Measurements from ENCODE around the gene FLRT3. TPM values are rescaled to one million over a fixed set of nuclear protein-coding genes. Genes with fewer than 3 reads are reported as not detected.

FLRT3 gene
- total RNA-seq, 1 experiment from 2014 or later, result 1.5 TPM

DNA sequence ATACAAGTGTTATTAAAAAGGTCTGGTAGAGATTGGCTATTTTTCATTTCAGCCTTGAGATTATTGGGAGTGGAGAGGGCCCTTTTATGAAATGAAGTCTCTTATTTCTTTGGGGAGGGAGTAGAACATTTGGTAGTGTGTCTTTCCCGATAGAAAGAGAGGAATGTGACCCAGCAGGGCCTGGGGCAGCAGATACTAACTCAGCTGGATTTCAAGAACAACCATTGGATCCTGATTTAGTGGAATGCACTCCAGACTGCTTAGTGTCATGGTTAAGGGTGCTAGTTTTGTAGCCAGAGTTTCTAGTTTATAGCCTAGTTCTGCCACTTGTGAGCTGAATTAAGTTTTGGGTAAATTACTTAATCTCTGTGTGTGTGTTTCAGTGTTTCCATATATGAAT lies 18.4 kb upstream of the FLRT3 start:
- no peaks in the 10 kb centered on the region for H3K27me3 ChIP-seq (ENCODE audit: insufficient read depth, low read length)

More for the DNA sequence above, 18.4 kb upstream of the FLRT3 start:
- no peak overlapping the region for H3K9ac ChIP-seq (ENCODE audit: low read length)
- TF ChIP-seq JUND (IDR thresholded peaks at IDR 0.05) (no peak), EZH2phosphoT487 (IDR thresholded peaks at IDR 0.05; ENCODE audit: borderline replicate concordance) (no peak), SIN3A (IDR thresholded peaks at IDR 0.05; ENCODE audit: low read depth) (no peak), ELF1 (IDR thresholded peaks at IDR 0.05; ENCODE audit: borderline replicate concordance, low read depth) (no peak), CBX3 (IDR thresholded peaks at IDR 0.05; ENCODE audit: low read depth) (no peak), RAD21 (IDR thresholded peaks at IDR 0.05; ENCODE audit: low read depth) (no peak), EGR1 (IDR thresholded peaks at IDR 0.05; ENCODE audit: low read depth) (no peak), SRF (IDR thresholded peaks at IDR 0.05; ENCODE audit: low read depth) (no peak), SP1 (IDR thresholded peaks at IDR 0.05; ENCODE audit: low read depth) (no peak), EZH2 (IDR thresholded peaks at IDR 0.05) (no peak), ZNF274 (IDR thresholded peaks at IDR 0.05; ENCODE audit: low read depth, low read length) (no peak), POLR2AphosphoS5 (IDR thresholded peaks at IDR 0.05; ENCODE audit: low read depth, low read length) (no peak), CEBPB (IDR thresholded peaks at IDR 0.05; ENCODE audit: low read depth) (no peak)
- TF ChIP-seq, protein P1, sequence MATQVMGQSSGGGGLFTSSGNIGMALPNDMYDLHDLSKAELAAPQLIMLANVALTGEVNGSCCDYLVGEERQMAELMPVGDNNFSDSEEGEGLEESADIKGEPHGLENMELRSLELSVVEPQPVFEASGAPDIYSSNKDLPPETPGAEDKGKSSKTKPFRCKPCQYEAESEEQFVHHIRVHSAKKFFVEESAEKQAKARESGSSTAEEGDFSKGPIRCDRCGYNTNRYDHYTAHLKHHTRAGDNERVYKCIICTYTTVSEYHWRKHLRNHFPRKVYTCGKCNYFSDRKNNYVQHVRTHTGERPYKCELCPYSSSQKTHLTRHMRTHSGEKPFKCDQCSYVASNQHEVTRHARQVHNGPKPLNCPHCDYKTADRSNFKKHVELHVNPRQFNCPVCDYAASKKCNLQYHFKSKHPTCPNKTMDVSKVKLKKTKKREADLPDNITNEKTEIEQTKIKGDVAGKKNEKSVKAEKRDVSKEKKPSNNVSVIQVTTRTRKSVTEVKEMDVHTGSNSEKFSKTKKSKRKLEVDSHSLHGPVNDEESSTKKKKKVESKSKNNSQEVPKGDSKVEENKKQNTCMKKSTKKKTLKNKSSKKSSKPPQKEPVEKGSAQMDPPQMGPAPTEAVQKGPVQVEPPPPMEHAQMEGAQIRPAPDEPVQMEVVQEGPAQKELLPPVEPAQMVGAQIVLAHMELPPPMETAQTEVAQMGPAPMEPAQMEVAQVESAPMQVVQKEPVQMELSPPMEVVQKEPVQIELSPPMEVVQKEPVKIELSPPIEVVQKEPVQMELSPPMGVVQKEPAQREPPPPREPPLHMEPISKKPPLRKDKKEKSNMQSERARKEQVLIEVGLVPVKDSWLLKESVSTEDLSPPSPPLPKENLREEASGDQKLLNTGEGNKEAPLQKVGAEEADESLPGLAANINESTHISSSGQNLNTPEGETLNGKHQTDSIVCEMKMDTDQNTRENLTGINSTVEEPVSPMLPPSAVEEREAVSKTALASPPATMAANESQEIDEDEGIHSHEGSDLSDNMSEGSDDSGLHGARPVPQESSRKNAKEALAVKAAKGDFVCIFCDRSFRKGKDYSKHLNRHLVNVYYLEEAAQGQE (IDR thresholded peaks at IDR 0.05; ENCODE audit: low read depth), result no peak
- TF ChIP-seq, protein P2, sequence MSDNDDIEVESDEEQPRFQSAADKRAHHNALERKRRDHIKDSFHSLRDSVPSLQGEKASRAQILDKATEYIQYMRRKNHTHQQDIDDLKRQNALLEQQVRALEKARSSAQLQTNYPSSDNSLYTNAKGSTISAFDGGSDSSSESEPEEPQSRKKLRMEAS (IDR thresholded peaks at IDR 0.05), result no peak
- no peak overlapping the region for H3K4me2 ChIP-seq (ENCODE audit: low read length)
- no peaks in the 10 kb centered on the region for H3K9me2 ChIP-seq (ENCODE audit: insufficient read depth)
- CTCF ChIA-PET, result no interaction called here
- H4K20me1 ChIP-seq (ENCODE audit: insufficient read depth), result no peaks in the 10 kb centered on the region
- ATAC-seq, result no peak
- no peaks in the 10 kb centered on the region for H3K4me1 ChIP-seq (ENCODE audit: control insufficient read depth in 1 of 2, insufficient read depth in 2 of 2, low read length in 2 of 2)
- POLR2A ChIA-PET, result no interaction called here
- no peak overlapping the region for H3K27ac ChIP-seq (ENCODE audit: low read depth, low read length)
- no peak overlapping the region for H2AFZ ChIP-seq (ENCODE audit: low read depth, low read length, poor library complexity, severe bottlenecking)
- no peaks in the 10 kb centered on the region for H3K79me2 ChIP-seq (ENCODE audit: insufficient read depth, low read length)
- H3K4me3 ChIP-seq (replicated peaks in 1 of 2; ENCODE audit: low read depth in 1 of 2, low read length in 2 of 2), result no peak overlapping the region
- RAD21 ChIA-PET (ENCODE audit: low non-redundant PET in 1 of 2, low total read pairs in 2 of 2, uncharacterized antibody in 2 of 2, unreplicated experiment in 2 of 2), result no interaction called here
- H3K9me3 ChIP-seq (ENCODE audit: control insufficient read depth in 1 of 2, insufficient read depth in 1 of 2, low read depth in 1 of 2, low read length in 2 of 2), result no peaks in the 10 kb centered on the region
- H3K36me3 ChIP-seq (ENCODE audit: control insufficient read depth in 1 of 2, insufficient read depth in 2 of 2, low read length in 2 of 2), result no peaks in the 10 kb centered on the region
- no peak for DNase-seq (ENCODE audit: low read depth, low spot score)
- intact Hi-C loops (cut with micrococcal nuclease), result no loop called here
- BruUV-seq (replicated peaks), result no TSS peak
